HCT116 (cell line): ENCODE data around the gene CA7. TPM values are rescaled to one million over a fixed set of nuclear protein-coding genes. Genes with fewer than 3 reads are reported as not detected.

Source experiments
- ATAC-seq: fragments of 200-7000 bp; cut with Tn5 transposase; 2 replicates; pipeline ENCODE4 v1.9.1; 2020; ENCODE audit warnings: mild to moderate bottlenecking, moderate library complexity
- BruUV-seq: library from RNA; stranded (reverse); fragments of 400-500 nt; replicated peaks from 2 replicates; lab custom pipeline; 2021; lab: Mats Ljungman, UMichigan
- CTCF ChIA-PET: fragments of 300-600 bp; sonication (Branson Sonifier 250); formaldehyde crosslinking; loops from one replicate; lab custom pipeline; 2021; ENCODE audit warnings: antibody characterized with exemption; lab: Charles Lee
- POLR2A ChIA-PET: fragments of 300-600, 350-600 bp; sonication (Branson Sonifier 250); formaldehyde crosslinking; loops from one replicate; lab custom pipeline; 2021; ENCODE audit warnings: antibody characterized with exemption; lab: Charles Lee
- RAD21 ChIA-PET, 2 experiments: fragments of 300-600 bp; sonication (Branson Sonifier 250); formaldehyde crosslinking; loops; one replicate each; lab custom pipeline; 2023; ENCODE audit warnings: low total read pairs in 2 of 2; ENCODE audit not compliant: uncharacterized antibody in 2 of 2, unreplicated experiment in 2 of 2, low non-redundant PET in 1 of 2; lab: Charles Lee
- DNase-seq: peaks from one replicate; pipeline ENCODE4 v3.0.0-alpha.2; 2010; ENCODE audit warnings: low read depth, low spot score
- H2AFZ ChIP-seq: fragments of 200-600 bp; shearing (Covaris generic), sonication (generic); 2 replicates; pipeline ENCODE4 v1.6.1; 2017; ENCODE audit warnings: low read depth, mixed run types, mixed read lengths, antibody characterized with exemption, low read length; ENCODE audit not compliant: poor library complexity, severe bottlenecking
- H3K27ac ChIP-seq: 2 replicates; pipeline ENCODE4 v1.5.1; 2012; ENCODE audit warnings: low read depth, low read length
- H3K27me3 ChIP-seq: fragments of 200-600 bp; sonication (generic); 2 replicates; pipeline ENCODE4 v1.6.1; 2016; ENCODE audit warnings: mixed run types, low read length, mixed read lengths; ENCODE audit not compliant: insufficient read depth
- H3K36me3 ChIP-seq, 2 experiments: fragments of 200-500 bp in 1 of 2; fragments of 200-600 bp in 1 of 2; sonication (Bioruptor generic) in 1 of 2; sonication (generic) in 1 of 2; 2 replicates each; pipeline versions ENCODE4 v1.5.1 to v1.6.1; 2014 to 2016; ENCODE audit warnings: low read length in 2 of 2, inconsistent platforms in 1 of 2, mixed read lengths in 1 of 2, mixed run types in 1 of 2; ENCODE audit not compliant: insufficient read depth in 2 of 2, control insufficient read depth in 1 of 2
- H3K4me1 ChIP-seq, 2 experiments: fragments of 200-600 bp in 1 of 2; sonication (generic) in 1 of 2; 2 replicates each; pipeline versions ENCODE4 v1.5.1 to v1.6.1; 2012 to 2017; ENCODE audit warnings: low read length in 2 of 2, inconsistent platforms in 1 of 2, mild to moderate bottlenecking in 1 of 2, mixed read lengths in 1 of 2, mixed run types in 1 of 2, moderate library complexity in 1 of 2; ENCODE audit not compliant: insufficient read depth in 2 of 2, control insufficient read depth in 1 of 2
- H3K4me2 ChIP-seq: fragments of 200-600 bp; sonication (generic); 2 replicates; pipeline ENCODE4 v1.6.1; 2017; ENCODE audit warnings: mixed run types, low read length, mixed read lengths
- H3K4me3 ChIP-seq, 2 experiments: fragments of 200-600 bp in 1 of 2; sonication (generic) in 1 of 2; replicated peaks in 1 of 2; 2 replicates each; pipeline ENCODE4 v1.5.1; 2011 to 2016; ENCODE audit warnings: low read length in 2 of 2, control low read depth in 1 of 2, low read depth in 1 of 2, mild to moderate bottlenecking in 1 of 2, mixed read lengths in 1 of 2, mixed run types in 1 of 2
- H3K79me2 ChIP-seq: fragments of 200-600 bp; sonication (generic); 2 replicates; pipeline ENCODE4 v1.6.1; 2017; ENCODE audit warnings: mild to moderate bottlenecking, mixed run types, low read length, moderate library complexity, mixed read lengths; ENCODE audit not compliant: insufficient read depth
- H3K9ac ChIP-seq: fragments of 200-600 bp; sonication (generic); 2 replicates; pipeline ENCODE4 v1.6.1; 2016; ENCODE audit warnings: low read length, mixed read lengths
- H3K9me2 ChIP-seq: fragments of 200-600 bp; sonication (generic), shearing (Covaris generic); 2 replicates; pipeline ENCODE4 v1.6.1; 2017; ENCODE audit warnings: mixed run types, mild to moderate bottlenecking, moderate library complexity; ENCODE audit not compliant: insufficient read depth
- H3K9me3 ChIP-seq, 2 experiments: fragments of 200-500 bp in 1 of 2; fragments of 200-600 bp in 1 of 2; sonication (Bioruptor generic) in 1 of 2; sonication (generic) in 1 of 2; 2 replicates each; pipeline ENCODE4 v1.6.1; 2014 to 2017; ENCODE audit warnings: low read length in 2 of 2, mixed read lengths in 2 of 2, inconsistent platforms in 1 of 2, low read depth in 1 of 2, mild to moderate bottlenecking in 1 of 2, mixed run types in 1 of 2, moderate library complexity in 1 of 2; ENCODE audit not compliant: control insufficient read depth in 1 of 2, insufficient read depth in 1 of 2
- H4K20me1 ChIP-seq: fragments of 200-600 bp; sonication (generic), shearing (Covaris generic); 2 replicates; pipeline ENCODE4 v1.6.1; 2017; ENCODE audit warnings: mixed run types, mild to moderate bottlenecking, moderate library complexity; ENCODE audit not compliant: insufficient read depth
- ATF3 ChIP-seq: IDR thresholded peaks from 2 replicates; pipeline ENCODE4 v1.6.1; 2012
- CEBPB ChIP-seq: IDR thresholded peaks from 2 replicates; pipeline ENCODE4 v1.6.1; 2012; ENCODE audit warnings: low read depth
- CTCF ChIP-seq, 3 experiments: fragments of 200-600 bp in 1 of 3; sonication (generic) in 1 of 3; IDR thresholded peaks in 2 of 3; conservative IDR thresholded peaks in 1 of 3; 2 replicates each; pipeline ENCODE4 v1.5.1; 2012 to 2017; ENCODE audit warnings: low read depth in 2 of 3, low read length in 2 of 3, antibody characterized with exemption in 1 of 3, borderline replicate concordance in 1 of 3, control low read depth in 1 of 3, mild to moderate bottlenecking in 1 of 3, mixed read lengths in 1 of 3, mixed run types in 1 of 3, moderate library complexity in 1 of 3; ENCODE audit not compliant: insufficient read depth in 1 of 3
- EGR1 ChIP-seq: IDR thresholded peaks from 2 replicates; pipeline ENCODE4 v1.6.1; 2012; ENCODE audit warnings: low read depth
- ELF1 ChIP-seq: IDR thresholded peaks from 2 replicates; pipeline ENCODE4 v1.6.1; 2012; ENCODE audit warnings: low read depth, borderline replicate concordance
- EZH2 ChIP-seq: fragments of 200-600 bp; sonication (generic); IDR thresholded peaks from 2 replicates; pipeline ENCODE4 v1.6.1; 2017; ENCODE audit warnings: antibody characterized with exemption, mixed run types
- EZH2phosphoT487 ChIP-seq: fragments of 200-600 bp; IDR thresholded peaks from 2 replicates; pipeline ENCODE4 v1.6.1; 2018; ENCODE audit warnings: antibody characterized with exemption, borderline replicate concordance
- POLR2A ChIP-seq: IDR thresholded peaks from 2 replicates; pipeline ENCODE4 v1.7.0; 2011; ENCODE audit warnings: borderline replicate concordance; ENCODE audit not compliant: insufficient read depth, insufficient read length; ENCODE audit errors: extremely low read depth
- SIN3A ChIP-seq: IDR thresholded peaks from 2 replicates; pipeline ENCODE4 v1.6.1; 2012; ENCODE audit warnings: low read depth
- SRF ChIP-seq: IDR thresholded peaks from 2 replicates; pipeline ENCODE4 v1.6.1; 2012; ENCODE audit warnings: low read depth
- ZBTB33 ChIP-seq: IDR thresholded peaks from 2 replicates; pipeline ENCODE4 v1.6.1; 2011; ENCODE audit warnings: mild to moderate bottlenecking, low read length, moderate library complexity; ENCODE audit not compliant: insufficient replicate concordance; ENCODE audit errors: extremely low read depth
- ZFX ChIP-seq: fragments of 450-650 bp; IDR thresholded peaks from 2 replicates; pipeline ENCODE4 v1.6.1; 2017
- ZNF274 ChIP-seq: fragments of 200-500 bp; sonication (Bioruptor generic); IDR thresholded peaks from 2 replicates; pipeline ENCODE4 v1.6.1; 2014; ENCODE audit warnings: mild to moderate bottlenecking, low read depth, low read length, inconsistent platforms
- intact Hi-C: fragments of 100-400 bp; cut with micrococcal nuclease; formaldehyde crosslinking; loops from 2 replicates; pipeline ENCODE4 v1.10.0; 2022
- total RNA-seq: library from RNA; stranded (reverse); gene quantifications from one replicate; pipeline ENCODE4 v1.2.1, GENCODE V29; 2021; ENCODE audit not compliant: unreplicated experiment

The CA7 gene
- total RNA-seq, 1 experiment from 2014 or later, result not detected

- no peak overlapping the region for H3K4me3 ChIP-seq
- no peaks in the 10 kb centered on the region for H4K20me1 ChIP-seq
Measured at GRCh38 chr16:66886321-66886720, 42.1 kb downstream of the CA7 start.

GRCh38 chr16:66886914-66887313 lies 42.7 kb downstream of the CA7 start:
- no peak overlapping the region for H2AFZ ChIP-seq
- no peak for TF ChIP-seq SIN3A
- no peak for TF ChIP-seq ZBTB33
- no peak for TF ChIP-seq EGR1
- no peak for TF ChIP-seq POLR2A
- TF ChIP-seq ZNF274, result no peak
- TF ChIP-seq EZH2, result no peak
- no peak for TF ChIP-seq CEBPB
- no peak for TF ChIP-seq ELF1
- no peak for TF ChIP-seq ATF3
- no peak for TF ChIP-seq EZH2phosphoT487
- no peak for TF ChIP-seq SRF
- TF ChIP-seq CTCF (IDR thresholded peaks at IDR 0.05 in 2 of 3, conservative IDR thresholded peaks at IDR 0.05 in 1 of 3; ENCODE audit: borderline replicate concordance in 1 of 3, insufficient read depth in 1 of 3, low read depth in 2 of 3, low read length in 2 of 3), result no peak
- TF ChIP-seq ZFX, result no peak

More at GRCh38 chr16:66886321-66886720, 42.1 kb downstream of the CA7 start:
- TF ChIP-seq POLR2A (no peak), SRF (no peak)
- no peak overlapping the region for H3K4me2 ChIP-seq
- H2AFZ ChIP-seq, result no peak overlapping the region
- no peaks in the 10 kb centered on the region for H3K9me3 ChIP-seq
- BruUV-seq, result no TSS peak
- H3K9ac ChIP-seq, result no peak overlapping the region
- CTCF ChIA-PET, result interaction anchor here (1.5 kb wide), 1 partner anchor 18 kb away, joined by 4 read pairs; no protein-coding TSS in a partner anchor
- RAD21 ChIA-PET, result no interaction called here
- peaks cover 5% of the 10 kb centered on the region in 2 experiments; a peak in 3 of 4 replicates for H3K4me1 ChIP-seq
- no peak for DNase-seq
- H3K79me2 ChIP-seq, result peaks cover 23% of the 10 kb centered on the region; the same call in 1 of the 2 replicates
- no peaks in the 10 kb centered on the region for H3K9me2 ChIP-seq
- peaks cover 12 to 24% of the 10 kb centered on the region in 2 experiments; a peak in 3 of 4 replicates for H3K36me3 ChIP-seq
- intact Hi-C loops, result no loop called here
- H3K27me3 ChIP-seq, result no peaks in the 10 kb centered on the region
- POLR2A ChIA-PET, result no interaction called here
- H3K27ac ChIP-seq, result no peak overlapping the region
- no peak for ATAC-seq

More at GRCh38 chr16:66886914-66887313, 42.7 kb downstream of the CA7 start:
- intact Hi-C loops, result no loop called here
- Histone ChIP-seq H3K9me3 (no peaks in the 10 kb centered on the region), H3K9ac (no peak overlapping the region), H3K27me3 (no peaks in the 10 kb centered on the region), H3K79me2 (peaks cover 17% of the 10 kb centered on the region; the same call in 1 of the 2 replicates), H3K4me1 (peaks cover 0 to 2% of the 10 kb centered on the region in 2 experiments; a peak in 2 of 4 replicates), H4K20me1 (no peaks in the 10 kb centered on the region), H3K36me3 (peaks cover 12 to 24% of the 10 kb centered on the region in 2 experiments; a peak in 3 of 4 replicates), H3K4me2 (no peak overlapping the region), H3K9me2 (no peaks in the 10 kb centered on the region), H3K4me3 (no peak overlapping the region), H3K27ac (no peak overlapping the region)
- DNase-seq (no peak), ATAC-seq (no peak)
- no TSS peak for BruUV-seq
- RAD21 ChIA-PET, result no interaction called here
- POLR2A ChIA-PET, result no interaction called here
- CTCF ChIA-PET, result interaction anchor here (0.8 to 1.5 kb wide), 2 partner anchors 8 to 19 kb away, joined by 3 to 4 read pairs; no protein-coding TSS in a partner anchor
